Measurements from ENCODE around the gene ENGASE. TPM values are rescaled to one million over a fixed set of nuclear protein-coding genes. Genes with fewer than 3 reads are reported as not detected.

Gene ENGASE
- total RNA-seq, 2 donors from 2014 or later: 24.9 to 50.8 TPM

- ATAC-seq (no peak), DNase-seq (no peak)
- H3K27me3 ChIP-seq: peaks cover 0 to 11% of the 10 kb centered on the region in 2 donors
- no peak overlapping the region for H3K4me3 ChIP-seq
- H3K4me1 ChIP-seq: peaks cover 16% of the 10 kb centered on the region
- TF ChIP-seq POLR2A (IDR thresholded peaks at IDR 0.05): no peak
- no peak for TF ChIP-seq CTCF (IDR thresholded peaks at IDR 0.05)
- 71 to 77% methylated on average over 25 to 26 of the region's 26 CpGs for WGBS, 2 donors
- H3K36me3 ChIP-seq (replicated peaks in 1 of 2; ENCODE audit: insufficient read depth in 1 of 2, low read depth in 2 of 2): no peaks in the 10 kb centered on the region
- intact Hi-C loops (cut with DNase I): no loop called here
- no peaks in the 10 kb centered on the region for H3K9me3 ChIP-seq
- no peak overlapping the region for H3K27ac ChIP-seq
Observed at GRCh38 chr17:79031996-79032875, 42.4 kb upstream of the ENGASE start.

GRCh38 chr17:79033046-79033616 lies 41.5 kb upstream of the ENGASE start:
- peaks cover 0 to 4% of the 10 kb centered on the region in 2 donors for H3K27me3 ChIP-seq
- H3K36me3 ChIP-seq (replicated peaks in 1 of 2; ENCODE audit: insufficient read depth in 1 of 2, low read depth in 2 of 2): no peaks in the 10 kb centered on the region
- no peak overlapping the region for H3K4me3 ChIP-seq
- intact Hi-C loops (cut with DNase I): no loop called here
- H3K9me3 ChIP-seq: no peaks in the 10 kb centered on the region
- no peak overlapping the region for H3K27ac ChIP-seq
- ATAC-seq (no peak), DNase-seq (no peak)
- no peak for TF ChIP-seq POLR2A (IDR thresholded peaks at IDR 0.05)
- TF ChIP-seq CTCF (IDR thresholded peaks at IDR 0.05): no peak
- WGBS, 2 donors: 79 to 94% methylated on average over 9 of the region's 9 CpGs
- peaks cover 7% of the 10 kb centered on the region for H3K4me1 ChIP-seq

DNA sequence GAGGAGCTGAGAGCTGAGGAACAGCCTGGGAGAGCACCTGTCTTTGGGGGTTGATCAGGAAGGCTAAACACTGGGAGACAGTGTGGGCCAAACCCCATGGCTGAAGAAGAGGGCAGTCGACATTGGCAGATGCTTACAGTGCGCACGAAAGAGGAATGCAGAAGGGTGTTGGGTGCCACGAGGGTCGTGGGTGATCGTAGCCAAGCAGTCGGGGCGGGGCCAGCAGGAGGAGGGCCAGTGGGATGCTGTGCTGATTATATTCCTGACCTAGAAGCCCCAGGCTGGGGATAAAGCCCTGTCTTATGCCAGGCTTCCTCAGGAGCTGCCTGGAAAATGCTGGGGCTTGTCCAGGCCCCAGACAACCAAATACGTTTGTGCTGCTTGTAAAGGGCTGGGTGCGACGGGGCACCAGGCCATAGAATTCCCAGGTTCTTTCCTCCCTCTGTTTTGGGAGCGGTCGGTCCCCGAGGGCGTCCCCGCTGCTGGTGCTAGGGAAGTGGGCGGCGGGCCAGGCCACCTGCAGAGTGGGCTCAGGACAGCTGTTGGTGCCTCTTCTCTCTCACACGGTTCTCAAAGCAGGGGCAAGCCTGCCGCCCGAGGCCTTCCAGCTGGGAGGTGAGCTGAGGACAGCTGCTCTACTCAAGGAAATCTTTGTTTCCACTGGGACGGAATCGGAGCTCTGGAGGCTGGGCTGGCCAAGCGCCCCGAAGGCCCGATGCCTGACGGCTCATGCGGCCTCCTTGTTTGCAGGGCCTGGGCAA lies 40.7 kb upstream of the ENGASE start:
- H3K27me3 ChIP-seq: no peaks in the 10 kb centered on the region
- H3K9me3 ChIP-seq: no peaks in the 10 kb centered on the region
- no peaks in the 10 kb centered on the region for H3K36me3 ChIP-seq (replicated peaks in 1 of 2; ENCODE audit: insufficient read depth in 1 of 2, low read depth in 2 of 2)
- H3K27ac ChIP-seq: peak overlapping the region in 1 of 4 donors; percentile 14
- peak; percentile 39 for ATAC-seq
- no peak overlapping the region for H3K4me3 ChIP-seq
- intact Hi-C loops (cut with DNase I): no loop called here
- TF ChIP-seq CTCF (IDR thresholded peaks at IDR 0.05) (no peak), POLR2A (IDR thresholded peaks at IDR 0.05) (no peak)
- 54 to 61% methylated on average over 9 to 28 of the region's 28 CpGs for WGBS, 2 donors
- no peak for DNase-seq
- H3K4me1 ChIP-seq: peaks cover 4% of the 10 kb centered on the region

- H3K9me3 ChIP-seq: no peaks in the 10 kb centered on the region
- H3K27ac ChIP-seq: no peak overlapping the region
- peaks cover 4% of the 10 kb centered on the region for H3K4me1 ChIP-seq
- WGBS, 2 donors: 61 to 70% methylated on average over 8 of the region's 8 CpGs
- ATAC-seq: no peak
- TF ChIP-seq POLR2A (IDR thresholded peaks at IDR 0.05) (no peak), CTCF (IDR thresholded peaks at IDR 0.05) (no peak)
- intact Hi-C loops (cut with DNase I): no loop called here
- no peaks in the 10 kb centered on the region for H3K36me3 ChIP-seq (replicated peaks in 1 of 2; ENCODE audit: insufficient read depth in 1 of 2, low read depth in 2 of 2)
- no peak overlapping the region for H3K4me3 ChIP-seq
- no peak for DNase-seq
- no peaks in the 10 kb centered on the region for H3K27me3 ChIP-seq
Observed at GRCh38 chr17:79034931-79035485, 39.6 kb upstream of the ENGASE start.

Measured in body of pancreas (tissue), 4 donors.